Liver (tissue), 9 donors: Measurements from ENCODE around the gene LPP. TPM values are rescaled to one million over a fixed set of nuclear protein-coding genes. Genes with fewer than 3 reads are reported as not detected.

Experiments
- DNase-seq: peaks from one replicate; pipeline ENCODE4 v3.0.0-alpha.2; 2017; ENCODE audit warnings: low spot score
- H3K27ac ChIP-seq, 2 donors: one replicate each; pipeline ENCODE4 v1.7.0; 2013; ENCODE audit warnings: inconsistent platforms in 2 of 2, low read length in 2 of 2, control low read depth in 1 of 2, low read depth in 1 of 2, mild to moderate bottlenecking in 1 of 2
- H3K27me3 ChIP-seq, 4 donors: one replicate each; pipeline versions ENCODE4 v1.6.1 to v1.7.0; 2013; ENCODE audit warnings: low read length in 3 of 4, inconsistent platforms in 1 of 4, mild to moderate bottlenecking in 1 of 4, moderate library complexity in 1 of 4; ENCODE audit not compliant: control insufficient read depth in 4 of 4, insufficient read depth in 4 of 4
- H3K36me3 ChIP-seq, 4 donors: one replicate each; pipeline versions ENCODE4 v1.6.1 to v1.7.0; 2013; ENCODE audit warnings: low read length in 3 of 4, mild to moderate bottlenecking in 3 of 4, low read depth in 1 of 4, moderate library complexity in 1 of 4; ENCODE audit not compliant: control insufficient read depth in 4 of 4, insufficient read depth in 3 of 4
- H3K4me1 ChIP-seq, 4 donors: one replicate each; pipeline versions ENCODE4 v1.6.1 to v1.7.0; 2013; ENCODE audit warnings: low read length in 3 of 4, mild to moderate bottlenecking in 3 of 4, moderate library complexity in 1 of 4; ENCODE audit not compliant: control insufficient read depth in 4 of 4, insufficient read depth in 4 of 4
- H3K4me3 ChIP-seq, 3 donors: one replicate each; pipeline versions ENCODE4 v1.6.1 to v1.7.0; 2013; ENCODE audit warnings: low read length in 3 of 3, control low read depth in 1 of 3, low read depth in 1 of 3, mild to moderate bottlenecking in 1 of 3
- H3K9ac ChIP-seq, 2 donors: one replicate each; pipeline ENCODE4 v1.7.0; 2013; ENCODE audit warnings: low read length in 2 of 2, mild to moderate bottlenecking in 2 of 2, moderate library complexity in 2 of 2, control low read depth in 1 of 2, low read depth in 1 of 2
- H3K9me3 ChIP-seq, 4 donors: one replicate each; pipeline versions ENCODE4 v1.6.1 to v1.7.0; 2013; ENCODE audit warnings: low read length in 3 of 4; ENCODE audit not compliant: control insufficient read depth in 4 of 4
- CTCF ChIP-seq: fragments of 150-350 bp; IDR thresholded peaks from 2 replicates; pipeline ENCODE4 v1.5.1; 2017; ENCODE audit warnings: improper control_type of control experiment, low read depth, low read length; ENCODE audit not compliant: missing input control
- EGR1 ChIP-seq, 2 donors: IDR thresholded peaks; 2 replicates each; pipeline ENCODE4 v1.6.1; 2016 to 2018; ENCODE audit warnings: antibody characterized with exemption in 2 of 2, low read depth in 2 of 2
- FOXA1 ChIP-seq: IDR thresholded peaks from 2 replicates; pipeline ENCODE4 v1.6.1; 2016; ENCODE audit warnings: antibody characterized with exemption
- FOXA2 ChIP-seq: IDR thresholded peaks from 2 replicates; pipeline ENCODE4 v1.6.1; 2016; ENCODE audit warnings: antibody characterized with exemption
- GABPA ChIP-seq, 2 donors: IDR thresholded peaks in 1 of 2; conservative IDR thresholded peaks in 1 of 2; 2 replicates each; pipeline ENCODE4 v1.6.1; 2016; ENCODE audit warnings: antibody characterized with exemption in 2 of 2, mild to moderate bottlenecking in 1 of 2, moderate library complexity in 1 of 2
- HNF4A ChIP-seq, 2 donors: conservative IDR thresholded peaks; 2 replicates each; pipeline ENCODE4 v1.6.1; 2016; ENCODE audit warnings: antibody characterized with exemption in 2 of 2, mild to moderate bottlenecking in 2 of 2
- HNF4G ChIP-seq: IDR thresholded peaks from 2 replicates; pipeline ENCODE4 v1.6.1; 2016; ENCODE audit warnings: antibody characterized with exemption
- JUND ChIP-seq, 2 donors: IDR thresholded peaks; 2 replicates each; pipeline ENCODE4 v1.6.1; 2016; ENCODE audit warnings: antibody characterized with exemption in 2 of 2
- NR2F2 ChIP-seq: IDR thresholded peaks from 2 replicates; pipeline ENCODE4 v1.6.1; 2016; ENCODE audit warnings: antibody characterized with exemption
- RAD21 ChIP-seq, 2 donors: IDR thresholded peaks; 2 replicates each; pipeline ENCODE4 v1.6.1; 2016; ENCODE audit warnings: antibody characterized with exemption in 2 of 2, mild to moderate bottlenecking in 2 of 2
- REST ChIP-seq: IDR thresholded peaks from 2 replicates; pipeline ENCODE4 v1.6.1; 2016; ENCODE audit warnings: antibody characterized with exemption, mild to moderate bottlenecking
- RXRA ChIP-seq, 2 donors: IDR thresholded peaks; 2 replicates each; pipeline ENCODE4 v1.6.1; 2017 to 2018; ENCODE audit warnings: antibody characterized with exemption in 2 of 2, mild to moderate bottlenecking in 1 of 2
- SP1 ChIP-seq: IDR thresholded peaks from 2 replicates; pipeline ENCODE4 v1.6.1; 2018; ENCODE audit warnings: antibody characterized with exemption, mild to moderate bottlenecking
- YY1 ChIP-seq: IDR thresholded peaks from 2 replicates; pipeline ENCODE4 v1.6.1; 2016; ENCODE audit warnings: antibody characterized with exemption, mild to moderate bottlenecking
- WGBS: extraction: QIAGEN DNeasy Blood & Tissue Kit; methylation state at CpG from one replicate; pipeline ENCODE4 v1.1.7; 2013; 5-methylcytosine and 5-hydroxymethylcytosine counted together
- polyA plus RNA-seq, 2 donors: library from polyadenylated mRNA; stranded (reverse) in 1 of 2; unstranded in 1 of 2; fragments of 200-250 nt in 1 of 2; fragments of >200 nt in 1 of 2; fragmentation: Nextera tagmentation in 1 of 2; extraction: Ambion mirVana in 1 of 2; gene quantifications; one replicate each; pipeline versions ENCODE4 v1.2.1 to v1.2.3, GENCODE V29; 2013 to 2015
- total RNA-seq, 2 donors: library from RNA; depleted of rRNA; stranded (reverse); fragments of >200 nt; gene quantifications; one replicate each; pipeline ENCODE4 v1.2.3, GENCODE V29; 2014
- TF ChIP-seq, protein P1 (sequence below): IDR thresholded peaks from 2 replicates; pipeline ENCODE4 v1.6.1; 2016; ENCODE audit warnings: antibody characterized with exemption
- donor health status: healthy.
- donor health status: healthy.
- donor health status: healthy.
- donor health status: healthy.
- donor health status: healthy.

The LPP gene
- total and polyA plus RNA-seq, 4 donors: 3.3 to 53.7 (median 28.2) TPM

- H3K4me3 ChIP-seq: no peak overlapping the region
- peaks cover 3 to 31% (median 25%) of the 10 kb centered on the region in 4 donors for H3K4me1 ChIP-seq
- no peaks in the 10 kb centered on the region for H3K27me3 ChIP-seq
- DNase-seq: no peak
- no peaks in the 10 kb centered on the region for H3K9me3 ChIP-seq
- WGBS: 97% methylated on average over 1 of the region's 1 CpG
- TF ChIP-seq, protein P1, sequence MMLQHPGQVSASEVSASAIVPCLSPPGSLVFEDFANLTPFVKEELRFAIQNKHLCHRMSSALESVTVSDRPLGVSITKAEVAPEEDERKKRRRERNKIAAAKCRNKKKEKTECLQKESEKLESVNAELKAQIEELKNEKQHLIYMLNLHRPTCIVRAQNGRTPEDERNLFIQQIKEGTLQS: no peak
- H3K27ac ChIP-seq: no peak overlapping the region
- H3K9ac ChIP-seq: no peak overlapping the region
- no peaks in the 10 kb centered on the region for H3K36me3 ChIP-seq
Measured at GRCh38 chr3:188691665-188692064, 537.7 kb downstream of the LPP start.

- no peaks in the 10 kb centered on the region for H3K27me3 ChIP-seq
- TF ChIP-seq FOXA2: no peak
- no peak for TF ChIP-seq YY1
- no peak for TF ChIP-seq RXRA (IDR thresholded peaks at IDR 0.05)
- no peak for TF ChIP-seq EGR1 (IDR thresholded peaks at IDR 0.05; ENCODE audit: low read depth in 2 of 2)
- H3K4me1 ChIP-seq: peaks cover 3 to 31% (median 25%) of the 10 kb centered on the region in 4 donors
- WGBS: 81% methylated on average over 2 of the region's 2 CpGs
- no peaks in the 10 kb centered on the region for H3K36me3 ChIP-seq
- H3K9me3 ChIP-seq: no peaks in the 10 kb centered on the region
- no peak overlapping the region for H3K27ac ChIP-seq
- H3K4me3 ChIP-seq: no peak overlapping the region
- no peak overlapping the region for H3K9ac ChIP-seq
- DNase-seq: no peak
Measured at GRCh38 chr3:188692700-188693099, 538.7 kb downstream of the LPP start.

DNA sequence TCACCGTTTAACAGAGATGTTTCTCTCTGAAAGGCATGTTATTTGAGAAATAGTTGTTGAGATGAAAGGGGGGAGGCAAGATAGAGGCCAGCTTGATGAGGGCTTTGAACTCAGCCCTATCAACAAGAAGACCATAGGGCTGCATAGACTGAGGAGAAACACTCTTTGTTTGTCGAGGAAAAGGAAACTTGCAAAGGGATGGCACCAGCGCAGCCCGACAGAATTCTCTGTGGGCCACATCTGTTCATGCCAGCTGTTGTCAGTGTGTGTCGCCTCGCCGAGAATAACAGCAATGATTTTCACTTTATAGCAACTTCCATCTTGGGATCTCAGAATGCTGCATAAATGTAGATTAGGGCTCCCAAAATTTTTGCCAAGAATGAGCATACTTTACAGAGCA is 539.5 kb downstream of the LPP start:
- Histone ChIP-seq H3K4me3 (no peak overlapping the region), H3K4me1 (peaks cover 3 to 25% (median 21%) of the 10 kb centered on the region in 4 donors), H3K27me3 (no peaks in the 10 kb centered on the region), H3K9me3 (no peaks in the 10 kb centered on the region), H3K27ac (no peak overlapping the region), H3K36me3 (no peaks in the 10 kb centered on the region), H3K9ac (no peak overlapping the region)
- WGBS: 86% methylated on average over 7 of the region's 7 CpGs
- TF ChIP-seq RAD21 (IDR thresholded peaks at IDR 0.05) (no peak), RXRA (IDR thresholded peaks at IDR 0.05) (no peak), NR2F2 (no peak), REST (no peak)
- DNase-seq: no peak

DNA sequence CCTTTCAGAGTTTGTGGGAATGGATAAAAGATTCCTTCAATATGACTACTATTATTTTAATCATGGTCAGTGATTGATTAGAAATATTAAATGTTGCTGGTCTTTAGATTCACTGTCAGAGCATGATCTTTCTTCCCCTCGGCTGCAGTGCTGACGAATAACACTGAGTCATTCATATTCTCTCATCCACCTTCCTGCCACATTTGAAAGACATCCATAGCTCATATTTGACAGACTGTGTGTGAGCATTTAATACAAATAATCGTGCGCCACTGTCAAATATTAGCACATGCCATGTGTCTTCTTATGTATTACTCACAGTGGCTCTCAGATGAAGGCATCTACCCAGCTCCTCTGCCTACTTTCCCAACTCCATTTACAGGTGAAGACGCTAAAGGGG is 541.3 kb downstream of the LPP start:
- no peak overlapping the region for H3K4me3 ChIP-seq
- H3K9ac ChIP-seq: no peak overlapping the region
- no peaks in the 10 kb centered on the region for H3K27me3 ChIP-seq
- no peaks in the 10 kb centered on the region for H3K36me3 ChIP-seq
- H3K4me1 ChIP-seq: peaks cover 0 to 7% (median 2%) of the 10 kb centered on the region in 4 donors
- H3K9me3 ChIP-seq: no peaks in the 10 kb centered on the region
- WGBS: 93% methylated on average over 5 of the region's 5 CpGs
- H3K27ac ChIP-seq: no peak overlapping the region
- no peak for DNase-seq
- TF ChIP-seq REST: no peak
- no peak for TF ChIP-seq RAD21 (IDR thresholded peaks at IDR 0.05)
- no peak for TF ChIP-seq YY1
- TF ChIP-seq HNF4A (conservative IDR thresholded peaks at IDR 0.05): no peak
- no peak for TF ChIP-seq GABPA (IDR thresholded peaks at IDR 0.05 in 1 of 2, conservative IDR thresholded peaks at IDR 0.05 in 1 of 2)
- no peak for TF ChIP-seq FOXA1
- no peak for TF ChIP-seq HNF4G
- TF ChIP-seq CTCF: no peak
- TF ChIP-seq JUND (IDR thresholded peaks at IDR 0.05): no peak
- no peak for TF ChIP-seq EGR1 (IDR thresholded peaks at IDR 0.05; ENCODE audit: low read depth in 2 of 2)
- TF ChIP-seq SP1: no peak
